HG03439 (cell line): Measurements from ENCODE around the gene SETD3.
A peak's percentile ranks its signal among the peaks of the same experiment; 100 is the strongest.

ENCODE experiments used
- ATAC-seq: cut with Tn5 transposase; IDR thresholded peaks from one replicate; pipeline ENCODE4 v1.9.1; 2021; ENCODE audit warnings: mild to moderate bottlenecking, moderate library complexity; ENCODE audit not compliant: unreplicated experiment

The SETD3 gene

GRCh38 chr14:99426265-99426664 lies 54.4 kb downstream of the SETD3 start:
- no peak for ATAC-seq

GRCh38 chr14:99425272-99425681 lies 55.4 kb downstream of the SETD3 start:
- no peak for ATAC-seq

- no peak for ATAC-seq
Measured at GRCh38 chr14:99424306-99424877, 56.3 kb downstream of the SETD3 start.

- ATAC-seq: no peak
Measured at GRCh38 chr14:99423434-99423833, 57.2 kb downstream of the SETD3 start.

- no peak for ATAC-seq
Measured at GRCh38 chr14:99422228-99423010, 58.2 kb downstream of the SETD3 start.

GRCh38 chr14:99420711-99421110 lies 59.9 kb downstream of the SETD3 start:
- ATAC-seq: no peak

GRCh38 chr14:99419905-99420304 lies 60.8 kb downstream of the SETD3 start:
- no peak for ATAC-seq

- ATAC-seq: no peak
Measured at GRCh38 chr14:99418242-99418641, 62.4 kb downstream of the SETD3 start.

- no peak for ATAC-seq
Measured at GRCh38 chr14:99416909-99417308, 63.8 kb downstream of the SETD3 start.

GRCh38 chr14:99415496-99416281 lies 65.0 kb downstream of the SETD3 start:
- peak; percentile 87 for ATAC-seq

GRCh38 chr14:99413911-99414310 lies 66.7 kb downstream of the SETD3 start:
- no peak for ATAC-seq

- ATAC-seq: no peak
Measured at GRCh38 chr14:99413172-99413571, 67.5 kb downstream of the SETD3 start.

GRCh38 chr14:99412117-99413061 lies 68.3 kb downstream of the SETD3 start:
- no peak for ATAC-seq

GRCh38 chr14:99410019-99410418 lies 70.6 kb downstream of the SETD3 start:
- ATAC-seq: no peak

- ATAC-seq: no peak
Measured at GRCh38 chr14:99408971-99409289, 71.7 kb downstream of the SETD3 start.

GRCh38 chr14:99408286-99408970 lies 72.2 kb downstream of the SETD3 start:
- ATAC-seq: no peak

- no peak for ATAC-seq
Measured at GRCh38 chr14:99407416-99407815, 73.2 kb downstream of the SETD3 start.

- ATAC-seq: no peak
Measured at GRCh38 chr14:99402950-99403349, 77.7 kb downstream of the SETD3 start.

GRCh38 chr14:99402285-99402648 lies 78.4 kb downstream of the SETD3 start:
- no peak for ATAC-seq

- ATAC-seq: no peak
Measured at GRCh38 chr14:99401621-99402284, 78.9 kb downstream of the SETD3 start.
